ENCODE data around the gene MALAT1. TPM values are rescaled to one million over a fixed set of nuclear protein-coding genes. Genes with fewer than 3 reads are reported as not detected.
A peak's percentile ranks its signal among the peaks of the same experiment; 100 is the strongest.

MALAT1 gene
- total and polyA plus RNA-seq, 2 of the 13 experiments (the other 11 are each of a cell fraction or from before 2014, with no cell fraction given): 143 to 1,237 TPM

GRCh38 chr11:65524741-65525545 is 26.1 kb downstream of the MALAT1 start, which contains the start of gene SCYL1 (continued):
- TF ChIP-seq CEBPZ (IDR thresholded peaks at IDR 0.05; ENCODE audit: low read length) (no peak), TRAFD1 (CRISPR knock-in tag; IDR thresholded peaks at IDR 0.05; ENCODE audit: borderline replicate concordance) (no peak), SP140L (CRISPR knock-in tag; IDR thresholded peaks at IDR 0.05; ENCODE audit: borderline replicate concordance) (no peak), RERE (CRISPR knock-in tag; IDR thresholded peaks at IDR 0.05; ENCODE audit: low read depth) (no peak), MATR3 (CRISPR knock-in tag; IDR thresholded peaks at IDR 0.05) (no peak), CBX5 (CRISPR knock-in tag; IDR thresholded peaks at IDR 0.05; ENCODE audit: borderline replicate concordance) (no peak), SMAD9 (CRISPR knock-in tag; IDR thresholded peaks at IDR 0.05) (no peak), RARG (CRISPR knock-in tag; IDR thresholded peaks at IDR 0.05; ENCODE audit: low read depth) (no peak), RBM39 (IDR thresholded peaks at IDR 0.05; ENCODE audit: low read depth, low read length, poor library complexity, severe bottlenecking) (no peak), GMEB1 (CRISPR knock-in tag; IDR thresholded peaks at IDR 0.05; ENCODE audit: borderline replicate concordance) (no peak; the same call in 1 of the 2 replicates), ZXDC (CRISPR knock-in tag; IDR thresholded peaks at IDR 0.05) (peak; percentile 49; the same call in 1 of the 2 replicates), SRY (CRISPR knock-in tag; IDR thresholded peaks at IDR 0.05) (peak; percentile 67; the same call in 1 of the 2 replicates)

All from HepG2 (cell line).